ENCODE data around the gene TBX1.

DNA sequence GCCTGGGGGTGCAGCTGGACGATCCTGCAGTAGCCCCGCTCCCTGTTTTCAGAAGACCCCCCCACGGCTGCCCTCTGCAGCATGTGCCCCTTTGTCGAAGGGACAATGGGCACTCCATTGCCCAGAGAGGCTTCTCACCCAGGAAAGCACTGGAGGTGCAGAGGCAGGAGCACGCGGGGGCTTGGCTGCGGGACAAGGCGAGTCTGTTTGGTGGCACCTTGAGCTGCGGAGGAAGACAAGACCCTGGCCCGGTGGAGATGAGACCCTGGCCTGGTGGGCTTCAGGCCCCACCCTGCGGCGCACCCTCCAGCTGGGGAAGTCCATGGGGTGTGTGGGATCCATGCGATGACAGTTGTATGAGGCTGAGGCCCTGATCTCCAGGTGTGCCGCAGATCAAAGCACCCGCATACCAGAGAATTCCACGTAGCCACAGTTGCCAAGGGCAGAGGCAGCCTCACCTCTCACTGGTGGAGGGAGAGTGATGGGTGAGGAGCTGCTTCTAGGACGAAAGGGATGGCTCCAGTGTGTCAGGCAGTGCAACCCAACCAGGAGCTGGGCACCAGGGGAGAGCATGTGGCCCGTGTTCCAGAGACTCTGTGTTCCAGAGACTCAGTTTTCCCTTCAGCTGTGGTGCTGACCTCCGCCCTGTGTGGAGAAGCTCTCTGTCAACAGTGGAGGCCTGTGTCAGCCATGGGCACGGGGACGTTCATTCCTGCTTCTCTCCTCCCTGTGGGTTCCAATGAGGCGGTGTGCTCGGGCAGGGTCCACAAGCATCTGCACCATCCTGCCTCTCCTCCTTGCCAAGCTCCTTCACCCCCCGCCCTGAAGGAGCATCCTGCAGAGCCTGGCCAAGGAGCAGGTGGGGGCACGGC lies 10.0 kb downstream of the TBX1 start:
- TF ChIP-seq EZH2 (IDR thresholded peaks at IDR 0.05; ENCODE audit: borderline replicate concordance, low read length): no peak
- TF ChIP-seq, protein P1, sequence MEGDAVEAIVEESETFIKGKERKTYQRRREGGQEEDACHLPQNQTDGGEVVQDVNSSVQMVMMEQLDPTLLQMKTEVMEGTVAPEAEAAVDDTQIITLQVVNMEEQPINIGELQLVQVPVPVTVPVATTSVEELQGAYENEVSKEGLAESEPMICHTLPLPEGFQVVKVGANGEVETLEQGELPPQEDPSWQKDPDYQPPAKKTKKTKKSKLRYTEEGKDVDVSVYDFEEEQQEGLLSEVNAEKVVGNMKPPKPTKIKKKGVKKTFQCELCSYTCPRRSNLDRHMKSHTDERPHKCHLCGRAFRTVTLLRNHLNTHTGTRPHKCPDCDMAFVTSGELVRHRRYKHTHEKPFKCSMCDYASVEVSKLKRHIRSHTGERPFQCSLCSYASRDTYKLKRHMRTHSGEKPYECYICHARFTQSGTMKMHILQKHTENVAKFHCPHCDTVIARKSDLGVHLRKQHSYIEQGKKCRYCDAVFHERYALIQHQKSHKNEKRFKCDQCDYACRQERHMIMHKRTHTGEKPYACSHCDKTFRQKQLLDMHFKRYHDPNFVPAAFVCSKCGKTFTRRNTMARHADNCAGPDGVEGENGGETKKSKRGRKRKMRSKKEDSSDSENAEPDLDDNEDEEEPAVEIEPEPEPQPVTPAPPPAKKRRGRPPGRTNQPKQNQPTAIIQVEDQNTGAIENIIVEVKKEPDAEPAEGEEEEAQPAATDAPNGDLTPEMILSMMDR (conservative IDR thresholded peaks at IDR 0.05 in 1 of 2, IDR thresholded peaks at IDR 0.05 in 1 of 2; ENCODE audit: extremely low read depth in 1 of 2, insufficient read depth in 1 of 2, low read depth in 1 of 2, low read length in 2 of 2): no peak
